ENCODE data around the gene UNC5B. TPM values are rescaled to one million over a fixed set of nuclear protein-coding genes. Genes with fewer than 3 reads are reported as not detected.

The UNC5B gene
- total and polyA plus RNA-seq, 2 donors from 2014 or later, result 5.5 to 22.6 TPM

DNA sequence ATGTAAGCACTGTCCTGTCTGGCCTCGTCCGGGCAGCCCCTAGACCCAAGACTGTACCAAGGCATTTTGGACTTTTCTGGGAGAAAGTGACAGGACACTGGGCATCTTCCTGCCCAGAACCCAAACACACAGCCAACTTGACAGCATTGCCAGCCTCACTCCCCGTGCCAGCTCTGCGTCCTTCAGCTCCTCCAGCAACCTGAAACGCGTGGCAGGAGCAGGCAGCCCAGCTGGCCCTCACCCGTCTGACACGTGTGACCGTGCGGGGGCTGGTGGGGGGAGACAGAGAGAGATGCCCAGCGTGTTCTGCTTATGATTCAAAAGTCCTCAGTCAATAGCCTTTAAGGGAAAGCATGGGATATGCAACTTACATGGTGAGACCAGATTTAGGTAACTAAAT lies 56.4 kb downstream of the UNC5B start:
- Histone ChIP-seq H3K9ac (ENCODE audit: low read length in 3 of 3) (no peak overlapping the region), H3K27ac (ENCODE audit: low read depth in 2 of 2, low read length in 2 of 2) (no peak overlapping the region), H3K4me1 (ENCODE audit: control insufficient read depth in 2 of 3, insufficient read depth in 2 of 3, low read depth in 1 of 3, low read length in 3 of 3) (peaks cover 0 to 20% (median 0%) of the 10 kb centered on the region in 3 donors), H3K36me3 (ENCODE audit: control insufficient read depth in 2 of 3, insufficient read depth in 3 of 3, low read length in 3 of 3) (no peaks in the 10 kb centered on the region), H3K9me3 (ENCODE audit: control insufficient read depth in 2 of 3, insufficient read depth in 1 of 3, low read length in 3 of 3) (no peaks in the 10 kb centered on the region), H3K27me3 (ENCODE audit: control insufficient read depth, insufficient read depth, low read length) (no peaks in the 10 kb centered on the region), H3K4me3 (ENCODE audit: low read length in 3 of 3) (no peak overlapping the region)
- no peak for FAIRE-seq
- intact Hi-C loops (cut with DNase I), result no loop called here
- TF ChIP-seq, protein P1, sequence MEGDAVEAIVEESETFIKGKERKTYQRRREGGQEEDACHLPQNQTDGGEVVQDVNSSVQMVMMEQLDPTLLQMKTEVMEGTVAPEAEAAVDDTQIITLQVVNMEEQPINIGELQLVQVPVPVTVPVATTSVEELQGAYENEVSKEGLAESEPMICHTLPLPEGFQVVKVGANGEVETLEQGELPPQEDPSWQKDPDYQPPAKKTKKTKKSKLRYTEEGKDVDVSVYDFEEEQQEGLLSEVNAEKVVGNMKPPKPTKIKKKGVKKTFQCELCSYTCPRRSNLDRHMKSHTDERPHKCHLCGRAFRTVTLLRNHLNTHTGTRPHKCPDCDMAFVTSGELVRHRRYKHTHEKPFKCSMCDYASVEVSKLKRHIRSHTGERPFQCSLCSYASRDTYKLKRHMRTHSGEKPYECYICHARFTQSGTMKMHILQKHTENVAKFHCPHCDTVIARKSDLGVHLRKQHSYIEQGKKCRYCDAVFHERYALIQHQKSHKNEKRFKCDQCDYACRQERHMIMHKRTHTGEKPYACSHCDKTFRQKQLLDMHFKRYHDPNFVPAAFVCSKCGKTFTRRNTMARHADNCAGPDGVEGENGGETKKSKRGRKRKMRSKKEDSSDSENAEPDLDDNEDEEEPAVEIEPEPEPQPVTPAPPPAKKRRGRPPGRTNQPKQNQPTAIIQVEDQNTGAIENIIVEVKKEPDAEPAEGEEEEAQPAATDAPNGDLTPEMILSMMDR (IDR thresholded peaks at IDR 0.05; ENCODE audit: borderline replicate concordance, extremely low read depth, insufficient read depth), result no peak
- DNase-seq, result peak in 1 of 5 donors; percentile 56

- DNase-seq (peak in 4 of 5 donors; percentile 79 to 83 (median 80)), FAIRE-seq (no peak)
- H3K27me3 ChIP-seq (ENCODE audit: control insufficient read depth, insufficient read depth, low read length), result no peaks in the 10 kb centered on the region
- no peaks in the 10 kb centered on the region for H3K9me3 ChIP-seq (ENCODE audit: control insufficient read depth in 2 of 3, insufficient read depth in 1 of 3, low read length in 3 of 3)
- intact Hi-C loops (cut with DNase I), result no loop called here
- no peak overlapping the region for H3K4me3 ChIP-seq (ENCODE audit: low read length in 3 of 3)
- no peak overlapping the region for H3K9ac ChIP-seq (ENCODE audit: low read length in 3 of 3)
- peaks cover 0 to 19% (median 0%) of the 10 kb centered on the region in 3 donors for H3K4me1 ChIP-seq (ENCODE audit: control insufficient read depth in 2 of 3, insufficient read depth in 2 of 3, low read depth in 1 of 3, low read length in 3 of 3)
- H3K27ac ChIP-seq (ENCODE audit: low read depth in 2 of 2, low read length in 2 of 2), result no peak overlapping the region
- no peaks in the 10 kb centered on the region for H3K36me3 ChIP-seq (ENCODE audit: control insufficient read depth in 2 of 3, insufficient read depth in 3 of 3, low read length in 3 of 3)
- TF ChIP-seq, protein P1 (IDR thresholded peaks at IDR 0.05; ENCODE audit: borderline replicate concordance, extremely low read depth, insufficient read depth), result no peak
These were observed 57.2 kb downstream of the UNC5B start for GRCh38 chr10:71269301-71270288.

DNA sequence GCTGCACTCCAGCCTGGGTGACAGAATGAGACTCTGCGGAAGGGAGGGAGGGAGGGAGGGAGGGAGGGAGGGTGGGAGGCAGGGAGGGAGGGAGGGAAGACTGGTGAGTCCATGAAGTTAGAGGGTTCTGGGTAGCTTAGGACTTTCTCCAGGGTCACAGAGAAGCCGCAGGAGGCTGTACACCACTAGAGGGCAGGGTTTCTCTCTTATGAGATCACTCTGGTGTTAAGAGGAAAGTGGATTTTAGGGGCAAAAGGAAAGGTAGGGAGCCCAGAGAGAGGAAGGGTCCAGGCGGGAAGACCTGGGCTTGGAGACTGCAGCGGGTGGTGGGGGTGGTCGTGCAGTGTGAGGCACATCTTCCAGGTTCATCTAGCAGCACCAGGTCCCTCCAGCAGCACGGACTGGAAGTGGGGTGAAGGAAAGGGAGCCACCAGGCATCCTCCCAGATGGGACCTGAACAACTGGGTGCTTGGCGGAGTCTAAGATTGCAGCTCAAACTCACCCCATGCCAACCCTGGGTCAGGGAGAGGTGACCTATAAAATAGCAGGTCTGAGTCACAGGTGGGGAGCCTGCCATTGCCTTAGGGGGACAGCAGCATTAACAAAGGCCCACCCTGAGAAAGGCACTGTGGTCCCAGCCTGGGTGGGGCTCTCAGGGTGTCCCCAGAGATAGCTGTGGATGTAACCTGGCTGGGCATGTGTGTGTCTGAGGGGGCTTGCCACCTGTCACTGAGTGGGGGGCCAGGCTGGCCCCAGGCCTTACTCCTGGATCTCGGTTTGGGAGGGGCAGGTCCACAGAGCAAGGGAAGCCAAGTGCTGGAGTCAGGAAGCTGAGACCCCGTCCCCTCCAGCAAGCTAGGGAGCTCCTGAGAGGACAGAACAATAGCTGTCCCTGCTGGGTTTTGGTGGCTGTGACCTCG lies 58.2 kb downstream of the UNC5B start:
- H3K9ac ChIP-seq (ENCODE audit: low read length in 3 of 3), result no peak overlapping the region
- H3K36me3 ChIP-seq (ENCODE audit: control insufficient read depth in 2 of 3, insufficient read depth in 3 of 3, low read length in 3 of 3), result no peaks in the 10 kb centered on the region
- no peak overlapping the region for H3K4me3 ChIP-seq (ENCODE audit: low read length in 3 of 3)
- intact Hi-C loops (cut with DNase I), result no loop called here
- DNase-seq, result peak in 4 of 5 donors; percentile 77 to 91 (median 84)
- H3K4me1 ChIP-seq (ENCODE audit: control insufficient read depth in 2 of 3, insufficient read depth in 2 of 3, low read depth in 1 of 3, low read length in 3 of 3), result peaks cover 0 to 14% (median 0%) of the 10 kb centered on the region in 3 donors
- TF ChIP-seq, protein P1 (IDR thresholded peaks at IDR 0.05; ENCODE audit: borderline replicate concordance, extremely low read depth, insufficient read depth), result peak; percentile 63
- no peaks in the 10 kb centered on the region for H3K9me3 ChIP-seq (ENCODE audit: control insufficient read depth in 2 of 3, insufficient read depth in 1 of 3, low read length in 3 of 3)
- FAIRE-seq, result no peak
- H3K27ac ChIP-seq (ENCODE audit: low read depth in 2 of 2, low read length in 2 of 2), result no peak overlapping the region
- H3K27me3 ChIP-seq (ENCODE audit: control insufficient read depth, insufficient read depth, low read length), result no peaks in the 10 kb centered on the region

Data from kidney (tissue), 14 donors.